H1 (cell line): Measurements from ENCODE around the gene C18orf63. TPM values are rescaled to one million over a fixed set of nuclear protein-coding genes. Genes with fewer than 3 reads are reported as not detected.

Experiments used
- BRCA1 ChIP-seq: IDR thresholded peaks from 2 replicates; pipeline ENCODE4 v1.6.1; 2012; ENCODE audit warnings: low read depth, low read length, improper control_type of control experiment
- CEBPB ChIP-seq: IDR thresholded peaks from 2 replicates; pipeline ENCODE4 v1.6.1; 2012; ENCODE audit warnings: low read depth, low read length
- EP300 ChIP-seq, 2 experiments: IDR thresholded peaks; 1 replicate in 1 of 2; 2 replicates in 1 of 2; pipeline ENCODE4 v1.6.1; 2011 to 2012; ENCODE audit warnings: low read depth in 2 of 2, low read length in 2 of 2, mild to moderate bottlenecking in 2 of 2, borderline replicate concordance in 1 of 2, inconsistent platforms in 1 of 2, moderate library complexity in 1 of 2
- EZH2 ChIP-seq: fragments of 200-600 bp; sonication (generic); IDR thresholded peaks from 2 replicates; pipeline ENCODE4 v1.7.1; 2012; ENCODE audit warnings: low read depth, mild to moderate bottlenecking, moderate library complexity, low read length, inconsistent platforms; ENCODE audit not compliant: severe bottlenecking
- JUN ChIP-seq: IDR thresholded peaks from 2 replicates; pipeline ENCODE4 v1.6.1; 2011; ENCODE audit warnings: low read depth, mild to moderate bottlenecking, improper control_type of control experiment, low read length
- JUND ChIP-seq: IDR thresholded peaks from 2 replicates; pipeline ENCODE4 v1.6.1; 2011; ENCODE audit warnings: mild to moderate bottlenecking, improper control_type of control experiment, low read length
- KDM4A ChIP-seq: IDR thresholded peaks from one replicate; pipeline ENCODE4 v1.7.1; 2012; ENCODE audit warnings: low read depth, mild to moderate bottlenecking, moderate library complexity, low read length, inconsistent platforms; ENCODE audit not compliant: severe bottlenecking
- PHF8 ChIP-seq: fragments of 200-600 bp; sonication (generic); conservative IDR thresholded peaks from 2 replicates; pipeline ENCODE4 v1.7.1; 2012; ENCODE audit warnings: low read depth, mild to moderate bottlenecking, inconsistent platforms, low read length, moderate library complexity
- RAD21 ChIP-seq, 2 experiments: IDR thresholded peaks in 1 of 2; conservative IDR thresholded peaks in 1 of 2; 2 replicates each; pipeline ENCODE4 v1.6.1; 2011; ENCODE audit warnings: low read depth in 2 of 2, low read length in 2 of 2, improper control_type of control experiment in 1 of 2, inconsistent platforms in 1 of 2, mild to moderate bottlenecking in 1 of 2, moderate library complexity in 1 of 2
- RNF2 ChIP-seq: fragments of 200-900, 300-1000 bp; sonication (generic); IDR thresholded peaks from 2 replicates; pipeline ENCODE4 v1.7.1; 2016; ENCODE audit warnings: borderline replicate concordance, low read depth, mild to moderate bottlenecking, antibody characterized with exemption, low read length; ENCODE audit not compliant: poor library complexity, severe bottlenecking; ENCODE audit errors: missing control alignments
- SAP30 ChIP-seq: fragments of 300-600 bp; sonication (generic); IDR thresholded peaks from 2 replicates; pipeline ENCODE4 v1.7.1; 2012; ENCODE audit warnings: low read length, moderate library complexity, mild to moderate bottlenecking, inconsistent platforms; ENCODE audit not compliant: insufficient read depth, insufficient replicate concordance
- TAF7 ChIP-seq: optimal IDR thresholded peaks from 2 replicates; pipeline ENCODE3; 2011; ENCODE audit warnings: low read depth, mild to moderate bottlenecking, inconsistent platforms, low read length, moderate library complexity, borderline replicate concordance
- polyA plus RNA-seq, 7 experiments: library from polyadenylated mRNA; depleted of rRNA in 3 of 7; stranded (reverse) in 5 of 7; unstranded in 2 of 7; fragments of >200 nt in 5 of 7; fragments of 200-250 nt in 2 of 7; gene quantifications; 1 replicate in 5 of 7; 2 replicates in 1 of 7; 4 replicates in 1 of 7; pipeline versions ENCODE4 v1.2.1 to v1.2.3, GENCODE V29; 2011 to 2013; ENCODE audit warnings: missing spikeins in 2 of 7, mixed read lengths in 2 of 7
- total RNA-seq: library from RNA; stranded (reverse); fragmentation: NEBNext Ultra II Directional; extraction: Animal tissue kit (Norgen Biotek cat#: 25700); gene quantifications from 2 replicates; pipeline ENCODE4 v1.2.1, GENCODE V29; 2021

The C18orf63 gene
- total and polyA plus RNA-seq, 2 of the 8 experiments (the other 6 are each of a cell fraction or from before 2014, with no cell fraction given) = not detected

DNA sequence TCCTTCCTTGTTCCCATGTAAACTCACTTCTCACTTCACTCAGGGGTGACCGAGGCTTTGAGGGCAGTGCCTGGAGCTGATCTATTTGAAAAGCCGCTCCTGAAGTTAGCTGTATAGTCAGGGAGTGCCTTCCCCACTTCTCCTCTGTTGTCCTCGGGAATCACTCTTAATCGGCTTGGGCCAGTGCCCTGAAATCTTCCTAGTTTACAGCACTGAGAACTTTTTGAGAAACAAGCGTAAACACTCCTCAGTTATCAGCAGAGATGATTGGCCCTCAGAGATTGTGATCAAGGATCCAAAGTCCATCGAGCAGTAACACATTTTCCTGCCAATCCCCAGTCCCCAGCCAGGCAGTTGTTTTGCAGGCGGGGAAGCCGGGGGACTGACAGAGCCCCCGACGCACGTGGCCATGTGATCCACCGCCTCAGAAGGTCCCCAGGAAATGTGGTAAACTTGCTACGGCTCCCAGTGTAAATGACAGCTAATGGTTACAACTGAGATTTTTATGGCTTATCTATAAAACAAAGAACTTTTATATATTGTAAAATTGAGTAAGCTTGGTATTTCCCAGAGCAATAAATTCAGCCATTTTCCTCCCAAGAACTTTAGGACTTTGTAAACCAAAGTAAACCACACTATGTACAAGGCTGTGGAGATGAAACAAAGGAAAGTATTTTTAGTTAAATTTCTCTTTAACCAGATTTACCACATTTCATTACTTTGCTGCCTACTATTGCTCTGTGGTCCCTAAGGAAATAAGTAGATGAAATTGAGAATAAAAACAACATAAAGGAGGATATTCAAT lies 53.5 kb downstream of the C18orf63 start (continued):
- TF ChIP-seq EP300 (IDR thresholded peaks at IDR 0.05; ENCODE audit: borderline replicate concordance in 1 of 2, low read depth in 2 of 2, low read length in 2 of 2) = no peak
- no peak for TF ChIP-seq CEBPB
- no peak for TF ChIP-seq RNF2
- no peak for TF ChIP-seq BRCA1
- TF ChIP-seq PHF8 = no peak
- no peak for TF ChIP-seq SAP30
- TF ChIP-seq JUND = no peak
- TF ChIP-seq RAD21 (IDR thresholded peaks at IDR 0.05 in 1 of 2, conservative IDR thresholded peaks at IDR 0.05 in 1 of 2; ENCODE audit: low read depth in 2 of 2, low read length in 2 of 2) = no peak
- TF ChIP-seq JUN = no peak
- no peak for TF ChIP-seq KDM4A
- no peak for TF ChIP-seq EZH2
- TF ChIP-seq TAF7 = no peak
